Measurements from ENCODE around the gene CERS6.

GRCh38 chr2:168602846-168603401 lies 146.9 kb downstream of the CERS6 start:
- TF ChIP-seq, protein P1, sequence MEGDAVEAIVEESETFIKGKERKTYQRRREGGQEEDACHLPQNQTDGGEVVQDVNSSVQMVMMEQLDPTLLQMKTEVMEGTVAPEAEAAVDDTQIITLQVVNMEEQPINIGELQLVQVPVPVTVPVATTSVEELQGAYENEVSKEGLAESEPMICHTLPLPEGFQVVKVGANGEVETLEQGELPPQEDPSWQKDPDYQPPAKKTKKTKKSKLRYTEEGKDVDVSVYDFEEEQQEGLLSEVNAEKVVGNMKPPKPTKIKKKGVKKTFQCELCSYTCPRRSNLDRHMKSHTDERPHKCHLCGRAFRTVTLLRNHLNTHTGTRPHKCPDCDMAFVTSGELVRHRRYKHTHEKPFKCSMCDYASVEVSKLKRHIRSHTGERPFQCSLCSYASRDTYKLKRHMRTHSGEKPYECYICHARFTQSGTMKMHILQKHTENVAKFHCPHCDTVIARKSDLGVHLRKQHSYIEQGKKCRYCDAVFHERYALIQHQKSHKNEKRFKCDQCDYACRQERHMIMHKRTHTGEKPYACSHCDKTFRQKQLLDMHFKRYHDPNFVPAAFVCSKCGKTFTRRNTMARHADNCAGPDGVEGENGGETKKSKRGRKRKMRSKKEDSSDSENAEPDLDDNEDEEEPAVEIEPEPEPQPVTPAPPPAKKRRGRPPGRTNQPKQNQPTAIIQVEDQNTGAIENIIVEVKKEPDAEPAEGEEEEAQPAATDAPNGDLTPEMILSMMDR (IDR thresholded peaks at IDR 0.05) = no peak
- TF ChIP-seq POLR2A (IDR thresholded peaks at IDR 0.05) = no peak
